ENCODE results near the gene R3HDM2. TPM values are rescaled to one million over a fixed set of nuclear protein-coding genes. Genes with fewer than 3 reads are reported as not detected.

Gene R3HDM2
- total RNA-seq, 1 experiment from 2014 or later: 64.0 TPM

DNA sequence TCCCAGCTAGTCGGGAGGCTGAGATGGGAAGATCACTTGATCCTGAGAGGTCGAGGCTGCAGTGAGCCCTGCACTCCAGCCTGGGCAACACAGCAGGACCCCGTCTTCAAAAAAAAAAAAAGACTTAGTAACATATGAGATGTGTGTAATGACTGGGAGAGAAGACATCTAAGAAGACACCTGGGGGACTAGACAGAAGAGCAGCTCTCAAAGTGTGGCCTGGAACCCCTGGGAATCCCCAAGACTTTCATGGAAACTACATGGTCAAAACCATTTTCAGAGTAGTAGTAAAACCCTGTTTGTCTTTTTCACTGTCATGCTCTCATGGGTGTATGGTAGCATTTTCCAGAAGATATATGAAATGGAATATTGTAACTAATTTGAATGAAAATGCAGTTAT lies 45.3 kb downstream of the R3HDM2 start:
- H3K9me3 ChIP-seq (ENCODE audit: low read depth, low read length, poor library complexity, severe bottlenecking): no peaks in the 10 kb centered on the region
- ChIA-PET POLR2A (ENCODE audit: low non-redundant PET) (no interaction called here), CTCF (no interaction called here)
- H3K4me1 ChIP-seq (ENCODE audit: insufficient read depth, low read length, poor library complexity, severe bottlenecking): no peaks in the 10 kb centered on the region
- peaks cover 5% of the 10 kb centered on the region for H3K36me3 ChIP-seq (ENCODE audit: insufficient read depth, low read length, poor library complexity, severe bottlenecking)
- H3K27me3 ChIP-seq (replicated peaks; ENCODE audit: insufficient read depth, low read depth, low read length, poor library complexity): no peaks in the 10 kb centered on the region
- intact Hi-C loops (cut with micrococcal nuclease; ENCODE audit: unreplicated experiment): no loop called here
- TF ChIP-seq, protein P1, sequence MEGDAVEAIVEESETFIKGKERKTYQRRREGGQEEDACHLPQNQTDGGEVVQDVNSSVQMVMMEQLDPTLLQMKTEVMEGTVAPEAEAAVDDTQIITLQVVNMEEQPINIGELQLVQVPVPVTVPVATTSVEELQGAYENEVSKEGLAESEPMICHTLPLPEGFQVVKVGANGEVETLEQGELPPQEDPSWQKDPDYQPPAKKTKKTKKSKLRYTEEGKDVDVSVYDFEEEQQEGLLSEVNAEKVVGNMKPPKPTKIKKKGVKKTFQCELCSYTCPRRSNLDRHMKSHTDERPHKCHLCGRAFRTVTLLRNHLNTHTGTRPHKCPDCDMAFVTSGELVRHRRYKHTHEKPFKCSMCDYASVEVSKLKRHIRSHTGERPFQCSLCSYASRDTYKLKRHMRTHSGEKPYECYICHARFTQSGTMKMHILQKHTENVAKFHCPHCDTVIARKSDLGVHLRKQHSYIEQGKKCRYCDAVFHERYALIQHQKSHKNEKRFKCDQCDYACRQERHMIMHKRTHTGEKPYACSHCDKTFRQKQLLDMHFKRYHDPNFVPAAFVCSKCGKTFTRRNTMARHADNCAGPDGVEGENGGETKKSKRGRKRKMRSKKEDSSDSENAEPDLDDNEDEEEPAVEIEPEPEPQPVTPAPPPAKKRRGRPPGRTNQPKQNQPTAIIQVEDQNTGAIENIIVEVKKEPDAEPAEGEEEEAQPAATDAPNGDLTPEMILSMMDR (conservative IDR thresholded peaks at IDR 0.05; ENCODE audit: low read depth, low read length): no peak
- TF ChIP-seq EZH2 (IDR thresholded peaks at IDR 0.05; ENCODE audit: borderline replicate concordance, low read depth, low read length, poor library complexity, severe bottlenecking): no peak
- no TSS peak for BruUV-seq (replicated peaks)
- no peak overlapping the region for H3K4me3 ChIP-seq (ENCODE audit: low read depth, low read length, poor library complexity, severe bottlenecking)
- H3K27ac ChIP-seq (ENCODE audit: low read depth, low read length, poor library complexity, severe bottlenecking): no peak overlapping the region
- DNase-seq (ENCODE audit: low spot score): no peak

- intact Hi-C loops (cut with micrococcal nuclease; ENCODE audit: unreplicated experiment): no loop called here
- DNase-seq (ENCODE audit: low spot score): no peak
- no peak for TF ChIP-seq EZH2 (IDR thresholded peaks at IDR 0.05; ENCODE audit: borderline replicate concordance, low read depth, low read length, poor library complexity, severe bottlenecking)
- TF ChIP-seq, protein P1 (conservative IDR thresholded peaks at IDR 0.05; ENCODE audit: low read depth, low read length): no peak
- Histone ChIP-seq H3K27me3 (replicated peaks; ENCODE audit: insufficient read depth, low read depth, low read length, poor library complexity) (no peaks in the 10 kb centered on the region), H3K9me3 (ENCODE audit: low read depth, low read length, poor library complexity, severe bottlenecking) (no peaks in the 10 kb centered on the region), H3K27ac (ENCODE audit: low read depth, low read length, poor library complexity, severe bottlenecking) (no peak overlapping the region), H3K4me3 (ENCODE audit: low read depth, low read length, poor library complexity, severe bottlenecking) (no peak overlapping the region), H3K4me1 (ENCODE audit: insufficient read depth, low read length, poor library complexity, severe bottlenecking) (no peaks in the 10 kb centered on the region), H3K36me3 (ENCODE audit: insufficient read depth, low read length, poor library complexity, severe bottlenecking) (peaks cover 5% of the 10 kb centered on the region)
- CTCF ChIA-PET: no interaction called here
- POLR2A ChIA-PET (ENCODE audit: low non-redundant PET): no interaction called here
- no TSS peak for BruUV-seq (replicated peaks)
Measured at GRCh38 chr12:57384478-57384877, 46.4 kb downstream of the R3HDM2 start.

- Histone ChIP-seq H3K27ac (ENCODE audit: low read depth, low read length, poor library complexity, severe bottlenecking) (no peak overlapping the region), H3K4me1 (ENCODE audit: insufficient read depth, low read length, poor library complexity, severe bottlenecking) (no peaks in the 10 kb centered on the region), H3K36me3 (ENCODE audit: insufficient read depth, low read length, poor library complexity, severe bottlenecking) (no peaks in the 10 kb centered on the region), H3K4me3 (ENCODE audit: low read depth, low read length, poor library complexity, severe bottlenecking) (no peak overlapping the region), H3K9me3 (ENCODE audit: low read depth, low read length, poor library complexity, severe bottlenecking) (no peaks in the 10 kb centered on the region), H3K27me3 (replicated peaks; ENCODE audit: insufficient read depth, low read depth, low read length, poor library complexity) (no peaks in the 10 kb centered on the region)
- no TSS peak for BruUV-seq (replicated peaks)
- POLR2A ChIA-PET (ENCODE audit: low non-redundant PET): no interaction called here
- CTCF ChIA-PET: interaction anchor here (0.6 kb wide), 1 partner anchor 567 kb away, joined by 3 read pairs; no protein-coding TSS in a partner anchor
- TF ChIP-seq EZH2 (IDR thresholded peaks at IDR 0.05; ENCODE audit: borderline replicate concordance, low read depth, low read length, poor library complexity, severe bottlenecking): no peak
- TF ChIP-seq, protein P1 (conservative IDR thresholded peaks at IDR 0.05; ENCODE audit: low read depth, low read length): no peak
- no peak for DNase-seq (ENCODE audit: low spot score)
- intact Hi-C loops (cut with micrococcal nuclease; ENCODE audit: unreplicated experiment): no loop called here
Measured at GRCh38 chr12:57381693-57382220, 49.1 kb downstream of the R3HDM2 start.

All from A673 (cell line).